HG02678 (cell line): ENCODE data around the gene CERK.

ENCODE experiments used
- ATAC-seq: cut with Tn5 transposase; IDR thresholded peaks from one replicate; pipeline ENCODE4 v1.9.1; 2021; ENCODE audit warnings: mild to moderate bottlenecking, moderate library complexity; ENCODE audit not compliant: unreplicated experiment

CERK gene

DNA sequence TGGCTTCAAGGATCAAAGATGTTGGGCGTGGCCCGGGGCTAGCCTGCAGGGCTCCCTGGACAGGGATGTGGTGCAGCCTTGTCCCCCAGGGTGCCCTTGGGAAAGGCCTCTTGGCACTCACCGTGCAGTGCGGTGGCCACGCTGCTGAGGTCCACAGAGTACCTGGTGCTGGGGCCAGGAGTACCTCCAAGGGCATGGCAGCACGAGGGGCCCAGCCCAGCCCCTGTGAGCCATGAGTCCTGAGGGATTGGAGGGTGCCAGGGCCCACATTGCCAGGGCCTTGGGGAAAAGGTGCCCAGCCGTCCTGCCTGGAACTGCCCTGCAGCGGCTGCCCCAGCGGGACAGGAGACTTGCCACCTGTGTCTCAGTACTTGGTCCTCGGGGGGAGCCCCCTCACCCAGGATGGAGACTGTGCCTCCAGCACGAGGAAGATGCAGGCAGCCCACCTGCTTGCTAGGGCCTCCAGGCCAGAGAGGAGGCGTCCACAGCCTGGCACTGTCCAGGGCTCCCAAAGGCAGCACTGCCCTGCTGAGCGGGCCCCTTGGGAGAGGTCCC lies 73.7 kb downstream of the CERK start:
- ATAC-seq: no peak

DNA sequence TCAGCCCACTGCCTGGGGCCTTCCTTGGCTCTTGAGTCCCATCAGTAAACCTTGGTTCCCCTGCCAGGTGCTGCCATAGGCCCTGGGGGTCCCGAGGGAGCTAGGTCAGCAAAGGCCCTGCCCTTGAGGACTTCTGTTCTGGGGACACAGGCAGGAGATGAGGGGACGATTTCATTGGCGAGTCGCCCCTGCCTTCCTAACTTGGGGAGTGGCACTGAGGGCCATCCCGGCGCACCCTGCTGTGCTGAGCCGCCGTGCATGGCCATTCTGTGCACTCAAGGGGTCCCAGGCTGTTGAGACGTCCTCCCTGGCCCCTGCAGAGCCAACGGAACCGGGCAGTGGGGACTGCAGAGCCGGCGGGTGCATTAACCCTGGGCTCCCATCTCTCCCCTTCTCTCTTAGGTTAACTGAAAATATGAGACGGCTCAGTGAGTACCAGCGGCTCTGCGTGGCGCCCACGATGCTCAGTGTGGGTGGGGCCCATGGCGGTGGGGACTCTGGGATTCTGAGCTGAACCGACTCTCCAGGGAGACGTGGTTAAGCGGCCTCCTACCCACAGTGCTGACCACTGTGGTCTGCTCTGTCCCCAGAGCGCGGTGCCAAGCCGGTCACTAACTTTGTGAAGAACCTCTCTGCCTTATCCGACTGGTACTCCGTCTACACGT lies 74.5 kb downstream of the CERK start:
- ATAC-seq: no peak

- ATAC-seq: no peak
These were observed 75.1 kb downstream of the CERK start for GRCh38 chr22:46663001-46663400.

GRCh38 chr22:46662226-46662625 lies 75.8 kb downstream of the CERK start:
- no peak for ATAC-seq

GRCh38 chr22:46661221-46661851 lies 76.7 kb downstream of the CERK start:
- no peak for ATAC-seq

DNA sequence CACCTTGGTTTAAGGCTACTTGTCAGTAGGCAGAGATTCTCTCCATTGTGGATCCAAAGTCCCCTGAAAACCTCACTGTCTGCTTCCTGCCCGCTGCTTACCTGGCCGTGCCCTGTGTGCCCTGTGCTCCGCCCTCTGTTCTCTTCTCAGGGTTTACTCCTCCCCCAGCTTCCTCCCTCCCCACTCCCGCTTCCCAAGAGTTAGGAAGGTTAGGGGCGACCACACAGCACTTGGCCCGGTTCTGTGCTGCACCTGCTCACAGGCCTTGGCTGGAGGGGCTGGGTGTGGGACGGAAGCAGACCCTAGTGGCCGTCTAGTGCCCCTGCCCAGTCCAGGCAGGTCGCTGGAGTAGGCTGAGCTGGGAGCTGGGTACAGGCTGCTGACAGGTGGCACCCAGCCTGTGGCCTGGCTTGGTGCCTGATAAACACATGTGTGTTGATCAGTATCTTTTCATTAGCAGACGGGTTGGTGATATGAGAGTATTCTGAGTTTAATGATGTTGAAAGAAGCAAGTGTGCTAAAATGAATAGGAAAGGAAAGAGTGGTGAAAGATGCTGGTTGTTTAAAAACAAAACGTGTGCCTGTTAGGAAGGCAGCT lies 77.3 kb downstream of the CERK start:
- no peak for ATAC-seq

DNA sequence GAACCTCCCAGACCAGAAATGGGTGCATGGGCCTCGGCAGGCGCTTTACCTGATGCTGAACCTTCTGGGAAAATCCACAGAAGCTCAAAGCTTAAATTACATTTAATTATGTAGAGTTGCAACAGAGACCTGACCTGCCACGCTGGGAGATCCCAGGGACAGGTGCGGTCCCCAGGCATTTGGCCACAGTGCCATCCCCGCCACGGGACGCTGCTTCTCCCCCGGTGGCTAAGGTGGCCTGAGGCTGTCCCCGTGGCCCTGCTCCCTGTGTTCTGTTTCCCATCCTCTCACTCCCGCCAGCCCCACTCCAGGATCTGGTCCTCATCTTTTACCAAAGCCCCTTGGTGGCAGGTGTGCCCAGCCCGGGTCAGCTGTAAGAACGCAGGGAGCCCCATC lies 78.3 kb downstream of the CERK start:
- no peak for ATAC-seq

GRCh38 chr22:46659059-46659790 lies 78.8 kb downstream of the CERK start:
- ATAC-seq: no peak

- ATAC-seq: no peak
These were observed 79.8 kb downstream of the CERK start for GRCh38 chr22:46657996-46658947.

- ATAC-seq: no peak
These were observed 80.4 kb downstream of the CERK start for GRCh38 chr22:46657655-46657953.

- ATAC-seq: no peak
These were observed 81.0 kb downstream of the CERK start for GRCh38 chr22:46656856-46657654.

- no peak for ATAC-seq
These were observed 82.0 kb downstream of the CERK start for GRCh38 chr22:46655861-46656608.

DNA sequence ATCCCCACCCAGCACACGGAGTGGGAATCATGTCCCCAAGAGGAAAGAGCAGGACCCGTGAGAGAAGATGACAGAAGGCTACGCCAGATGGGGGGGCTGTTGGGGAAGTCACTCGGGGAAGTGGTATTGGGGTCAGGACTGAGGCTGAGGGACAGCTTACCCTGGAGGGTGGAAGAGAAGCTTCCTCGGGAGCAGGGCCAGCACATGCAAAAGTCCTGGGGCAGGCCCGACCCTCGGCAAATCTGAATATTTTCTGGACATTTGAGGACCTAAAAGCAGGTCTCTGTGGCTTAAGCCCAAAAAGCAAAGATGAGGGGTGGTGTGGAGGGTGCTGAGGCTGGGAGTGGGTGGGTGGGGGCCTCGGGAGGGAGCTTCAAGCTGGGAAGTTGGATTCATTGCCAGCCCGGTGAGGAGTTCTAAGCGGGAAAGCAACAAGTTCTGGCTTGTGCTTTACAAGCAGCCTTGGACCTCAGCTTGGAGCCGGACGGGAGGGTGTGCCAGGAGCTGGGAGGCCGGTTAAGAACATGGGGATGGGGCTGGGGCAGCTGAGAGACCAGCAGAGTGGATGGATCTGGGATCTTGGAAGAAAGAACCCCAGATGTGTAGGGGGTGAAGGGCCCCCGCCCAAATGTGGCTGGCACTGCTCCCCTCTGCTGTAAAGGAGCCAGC lies 83.0 kb downstream of the CERK start:
- no peak for ATAC-seq

DNA sequence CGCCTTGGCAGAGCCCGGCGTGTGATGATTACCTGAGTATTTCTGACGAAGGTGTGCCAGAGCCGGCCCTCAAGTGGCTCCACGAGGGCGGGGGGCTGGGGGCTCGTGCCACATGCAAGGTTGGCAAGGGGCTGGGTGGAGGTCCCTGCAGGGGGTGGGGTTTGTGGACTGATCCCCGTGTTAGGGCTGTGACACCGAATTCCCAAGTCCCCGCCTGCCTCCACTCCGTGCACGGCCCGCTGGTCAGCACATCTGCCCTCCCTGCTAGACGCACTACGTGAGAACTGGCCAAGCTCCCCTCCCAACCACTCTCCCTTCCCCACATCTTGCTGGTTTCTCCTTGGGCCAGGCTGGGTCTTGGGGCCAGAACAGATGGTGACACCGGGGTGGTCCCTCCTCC lies 83.6 kb downstream of the CERK start:
- no peak for ATAC-seq

- no peak for ATAC-seq
These were observed 84.5 kb downstream of the CERK start for GRCh38 chr22:46653596-46653995.

GRCh38 chr22:46652847-46653331 lies 85.2 kb downstream of the CERK start:
- ATAC-seq: no peak

DNA sequence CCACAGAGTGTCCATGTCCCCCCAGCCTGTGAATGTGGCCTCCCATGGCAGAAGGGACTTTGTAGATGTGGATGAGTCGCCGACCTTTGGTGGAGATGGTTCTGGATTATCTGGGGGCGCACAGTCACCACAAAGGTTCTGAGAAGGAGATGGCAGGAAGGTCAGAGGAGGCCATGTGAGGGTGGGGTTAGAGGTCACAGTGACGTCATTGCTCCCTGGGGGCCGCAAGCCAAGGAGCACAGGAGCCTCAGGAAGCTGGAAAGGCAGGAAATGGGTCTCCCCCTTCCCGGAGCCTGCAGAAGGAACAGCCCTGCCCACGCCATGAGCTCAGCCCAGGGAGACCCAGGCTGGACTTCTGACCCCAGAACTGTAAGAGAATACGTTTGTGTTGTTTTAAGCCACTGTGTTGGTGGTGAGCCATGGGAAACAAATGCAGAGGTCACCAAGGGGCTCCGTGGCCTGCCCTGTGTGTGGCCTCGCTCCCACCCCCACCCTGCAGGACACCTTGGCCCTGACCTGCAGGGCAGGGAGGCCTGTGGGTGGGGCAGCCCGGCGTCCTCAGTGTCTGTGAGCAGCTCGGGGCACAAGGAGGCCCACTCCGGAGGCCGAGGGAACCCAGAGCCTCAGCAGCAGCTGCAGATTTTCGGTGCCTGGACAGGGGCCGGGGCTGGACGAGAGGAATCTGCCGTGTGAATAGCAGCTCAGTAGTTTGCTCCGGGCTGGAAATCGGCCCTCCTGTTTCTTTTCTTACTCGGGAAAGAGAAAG lies 85.8 kb downstream of the CERK start:
- ATAC-seq: no peak

- ATAC-seq: no peak
These were observed 86.7 kb downstream of the CERK start for GRCh38 chr22:46651316-46651715.
